ENCODE data around the gene TFF1.

TFF1 gene

GRCh38 chr21:42360317-42360716 lies 6.0 kb downstream of the TFF1 start:
- no peak overlapping the region for H3K27ac ChIP-seq
- ChIA-PET CTCF (no interaction called here), POLR2A (ENCODE audit: low non-redundant PET) (no interaction called here)
- TF ChIP-seq CTCF (conservative IDR thresholded peaks at IDR 0.05; ENCODE audit: low read depth), result no peak
- no peak for DNase-seq (ENCODE audit: low spot score)

GRCh38 chr21:42358937-42359336 lies 7.4 kb downstream of the TFF1 start:
- CTCF ChIA-PET, result no interaction called here

GRCh38 chr21:42358261-42358660 lies 8.1 kb downstream of the TFF1 start:
- POLR2A ChIA-PET (ENCODE audit: low non-redundant PET), result no interaction called here
- CTCF ChIA-PET, result no interaction called here
- DNase-seq (ENCODE audit: low spot score), result no peak
- TF ChIP-seq CTCF (conservative IDR thresholded peaks at IDR 0.05; ENCODE audit: low read depth), result no peak
- no peak overlapping the region for H3K27ac ChIP-seq

More at GRCh38 chr21:42358937-42359336, 7.4 kb downstream of the TFF1 start:
- no peak overlapping the region for H3K27ac ChIP-seq
- no peak for TF ChIP-seq CTCF (conservative IDR thresholded peaks at IDR 0.05; ENCODE audit: low read depth)
- POLR2A ChIA-PET (ENCODE audit: low non-redundant PET), result no interaction called here
- no peak for DNase-seq (ENCODE audit: low spot score)

GRCh38 chr21:42357307-42357706 lies 9.0 kb downstream of the TFF1 start:
- TF ChIP-seq CTCF (conservative IDR thresholded peaks at IDR 0.05; ENCODE audit: low read depth), result no peak
- no peak overlapping the region for H3K27ac ChIP-seq
- DNase-seq (ENCODE audit: low spot score), result no peak
- ChIA-PET CTCF (interaction anchor here (0.7 kb wide), 1 partner anchor 99 kb away, joined by 3 read pairs; no protein-coding TSS in a partner anchor), POLR2A (ENCODE audit: low non-redundant PET) (no interaction called here)

GRCh38 chr21:42356650-42357049 lies 9.7 kb downstream of the TFF1 start:
- ChIA-PET CTCF (no interaction called here), POLR2A (ENCODE audit: low non-redundant PET) (no interaction called here)
- no peak overlapping the region for H3K27ac ChIP-seq
- DNase-seq (ENCODE audit: low spot score), result no peak
- TF ChIP-seq CTCF (conservative IDR thresholded peaks at IDR 0.05; ENCODE audit: low read depth), result no peak

- no peak for DNase-seq (ENCODE audit: low spot score)
- no peak for TF ChIP-seq CTCF (conservative IDR thresholded peaks at IDR 0.05; ENCODE audit: low read depth)
- POLR2A ChIA-PET (ENCODE audit: low non-redundant PET), result no interaction called here
- no peak overlapping the region for H3K27ac ChIP-seq
- CTCF ChIA-PET, result no interaction called here
These were observed 10.3 kb downstream of the TFF1 start for GRCh38 chr21:42356046-42356445.

- DNase-seq (ENCODE audit: low spot score), result no peak
- POLR2A ChIA-PET (ENCODE audit: low non-redundant PET), result no interaction called here
- H3K27ac ChIP-seq, result no peak overlapping the region
- no peak for TF ChIP-seq CTCF (conservative IDR thresholded peaks at IDR 0.05; ENCODE audit: low read depth)
- CTCF ChIA-PET, result interaction anchor here (0.6 kb wide), 1 partner anchor 549 kb away, joined by 3 read pairs; no protein-coding TSS in a partner anchor
These were observed 12.7 kb downstream of the TFF1 start for GRCh38 chr21:42353623-42354022.
